ENCODE results near the gene COIL. TPM values are rescaled to one million over a fixed set of nuclear protein-coding genes. Genes with fewer than 3 reads are reported as not detected.

The COIL gene
- total RNA-seq, 4 donors from 2014 or later: 6.3 to 9.7 (median 9.0) TPM

- no peak for ATAC-seq
- TF ChIP-seq CTCF (IDR thresholded peaks at IDR 0.05 in 4 of 5, conservative IDR thresholded peaks at IDR 0.05 in 1 of 5) (no peak), POLR2A (IDR thresholded peaks at IDR 0.05) (no peak)
- Histone ChIP-seq H3K9me3 (no peaks in the 10 kb centered on the region), H3K4me1 (peaks cover 0 to 5% of the 10 kb centered on the region in 2 donors), H3K36me3 (peaks cover 0 to 99% of the 10 kb centered on the region in 2 donors), H3K27ac (no peak overlapping the region), H3K4me3 (no peak overlapping the region), H3K27me3 (no peaks in the 10 kb centered on the region)
- DNase-seq: no peak
- intact Hi-C loops (cut with DNase I; ENCODE audit: low total_unique reads) (no loop called here), in situ Hi-C loops (cut with MboI; ENCODE audit: low sequenced_read_pairs in 4 of 4) (no loop called here)
These were observed 58.5 kb downstream of the COIL start for GRCh38 chr17:56902348-56902747.

GRCh38 chr17:56899403-56899802, 61.4 kb downstream of the COIL start:
- no peak for ATAC-seq
- intact Hi-C loops (cut with DNase I; ENCODE audit: low total_unique reads): no loop called here

GRCh38 chr17:56898874-56899273, 62.0 kb downstream of the COIL start:
- H3K36me3 ChIP-seq: peaks cover 0 to 91% of the 10 kb centered on the region in 2 donors
- H3K4me3 ChIP-seq: no peak overlapping the region
- in situ Hi-C loops (cut with MboI; ENCODE audit: low sequenced_read_pairs in 4 of 4): no loop called here
- no peak for DNase-seq
- H3K27me3 ChIP-seq: no peaks in the 10 kb centered on the region
- no peak for TF ChIP-seq CTCF (IDR thresholded peaks at IDR 0.05 in 4 of 5, conservative IDR thresholded peaks at IDR 0.05 in 1 of 5)
- no peak for TF ChIP-seq POLR2A (IDR thresholded peaks at IDR 0.05)
- H3K4me1 ChIP-seq: peaks cover 0 to 5% of the 10 kb centered on the region in 2 donors
- H3K9me3 ChIP-seq: no peaks in the 10 kb centered on the region
- ATAC-seq: no peak
- H3K27ac ChIP-seq: no peak overlapping the region
- intact Hi-C loops (cut with DNase I; ENCODE audit: low total_unique reads): no loop called here

More at GRCh38 chr17:56899403-56899802, 61.4 kb downstream of the COIL start:
- in situ Hi-C loops (cut with MboI; ENCODE audit: low sequenced_read_pairs in 4 of 4): no loop called here
- TF ChIP-seq CTCF (IDR thresholded peaks at IDR 0.05 in 4 of 5, conservative IDR thresholded peaks at IDR 0.05 in 1 of 5) (no peak), POLR2A (IDR thresholded peaks at IDR 0.05) (no peak)
- H3K4me3 ChIP-seq: no peak overlapping the region
- no peaks in the 10 kb centered on the region for H3K27me3 ChIP-seq
- peaks cover 0 to 91% of the 10 kb centered on the region in 2 donors for H3K36me3 ChIP-seq
- no peaks in the 10 kb centered on the region for H3K9me3 ChIP-seq
- H3K27ac ChIP-seq: no peak overlapping the region
- DNase-seq: no peak
- H3K4me1 ChIP-seq: peaks cover 0 to 5% of the 10 kb centered on the region in 2 donors

- intact Hi-C loops (cut with DNase I; ENCODE audit: low total_unique reads): no loop called here
- Histone ChIP-seq H3K27ac (no peak overlapping the region), H3K9me3 (no peaks in the 10 kb centered on the region), H3K36me3 (peaks cover 0 to 91% of the 10 kb centered on the region in 2 donors), H3K4me3 (no peak overlapping the region), H3K27me3 (no peaks in the 10 kb centered on the region), H3K4me1 (peaks cover 0 to 5% of the 10 kb centered on the region in 2 donors)
- DNase-seq (no peak), ATAC-seq (no peak)
- no peak for TF ChIP-seq CTCF (IDR thresholded peaks at IDR 0.05 in 4 of 5, conservative IDR thresholded peaks at IDR 0.05 in 1 of 5)
- TF ChIP-seq POLR2A (IDR thresholded peaks at IDR 0.05): no peak
- in situ Hi-C loops (cut with MboI; ENCODE audit: low sequenced_read_pairs in 4 of 4): no loop called here
These were observed 63.0 kb downstream of the COIL start for GRCh38 chr17:56897646-56898424.

Measured in gastrocnemius medialis (tissue), 4 donors.